ENCODE measurements around the gene GGCX. TPM values are rescaled to one million over a fixed set of nuclear protein-coding genes. Genes with fewer than 3 reads are reported as not detected.

The GGCX gene
- total and polyA plus RNA-seq, 7 donors, result 19.0 to 35.6 (median 22.3) TPM

- Histone ChIP-seq H3K9me3 (no peaks in the 10 kb centered on the region), H3K36me3 (ENCODE audit: insufficient read depth in 1 of 2, low read depth in 1 of 2) (peaks cover 6 to 84% of the 10 kb centered on the region in 2 donors), H3K27ac (peak overlapping the region; percentile 79), H3K4me1 (peaks cover 25% of the 10 kb centered on the region), H3K4me3 (no peak overlapping the region), H3K27me3 (ENCODE audit: insufficient read depth in 3 of 3, low read length in 2 of 3) (no peaks in the 10 kb centered on the region)
- TF ChIP-seq, protein P1, sequence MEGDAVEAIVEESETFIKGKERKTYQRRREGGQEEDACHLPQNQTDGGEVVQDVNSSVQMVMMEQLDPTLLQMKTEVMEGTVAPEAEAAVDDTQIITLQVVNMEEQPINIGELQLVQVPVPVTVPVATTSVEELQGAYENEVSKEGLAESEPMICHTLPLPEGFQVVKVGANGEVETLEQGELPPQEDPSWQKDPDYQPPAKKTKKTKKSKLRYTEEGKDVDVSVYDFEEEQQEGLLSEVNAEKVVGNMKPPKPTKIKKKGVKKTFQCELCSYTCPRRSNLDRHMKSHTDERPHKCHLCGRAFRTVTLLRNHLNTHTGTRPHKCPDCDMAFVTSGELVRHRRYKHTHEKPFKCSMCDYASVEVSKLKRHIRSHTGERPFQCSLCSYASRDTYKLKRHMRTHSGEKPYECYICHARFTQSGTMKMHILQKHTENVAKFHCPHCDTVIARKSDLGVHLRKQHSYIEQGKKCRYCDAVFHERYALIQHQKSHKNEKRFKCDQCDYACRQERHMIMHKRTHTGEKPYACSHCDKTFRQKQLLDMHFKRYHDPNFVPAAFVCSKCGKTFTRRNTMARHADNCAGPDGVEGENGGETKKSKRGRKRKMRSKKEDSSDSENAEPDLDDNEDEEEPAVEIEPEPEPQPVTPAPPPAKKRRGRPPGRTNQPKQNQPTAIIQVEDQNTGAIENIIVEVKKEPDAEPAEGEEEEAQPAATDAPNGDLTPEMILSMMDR (IDR thresholded peaks at IDR 0.05), result no peak
- 22 to 42% (median 25%) methylated on average over 4 of the region's 4 CpGs for WGBS, 3 donors
- DNase-seq (no peak), ATAC-seq (peak; percentile 8 to 25 (median 19))
- intact Hi-C loops (cut with DNase I), result loop anchor here in 1 of 2 donors (2.0 kb wide), 1 partner anchor 129 kb away; no protein-coding TSS in a partner anchor
These were observed 11.5 kb downstream of the GGCX start for GRCh38 chr2:85549826-85550225.

GRCh38 chr2:85549095-85549494 lies 12.2 kb downstream of the GGCX start:
- Histone ChIP-seq H3K4me1 (peaks cover 32% of the 10 kb centered on the region), H3K4me3 (no peak overlapping the region), H3K27me3 (ENCODE audit: insufficient read depth in 3 of 3, low read length in 2 of 3) (no peaks in the 10 kb centered on the region), H3K36me3 (ENCODE audit: insufficient read depth in 1 of 2, low read depth in 1 of 2) (peaks cover 6 to 84% of the 10 kb centered on the region in 2 donors), H3K27ac (peak overlapping the region; percentile 79), H3K9me3 (no peaks in the 10 kb centered on the region)
- no peak for ATAC-seq
- 80 to 87% (median 86%) methylated on average over 10 of the region's 10 CpGs for WGBS, 3 donors
- TF ChIP-seq, protein P1 (IDR thresholded peaks at IDR 0.05), result no peak
- DNase-seq, result no peak
- intact Hi-C loops (cut with DNase I), result no loop called here

GRCh38 chr2:85548608-85548900 lies 12.7 kb downstream of the GGCX start:
- H3K9me3 ChIP-seq, result no peaks in the 10 kb centered on the region
- no peak overlapping the region for H3K4me3 ChIP-seq
- H3K27ac ChIP-seq, result peak overlapping the region; percentile 79
- TF ChIP-seq, protein P1 (IDR thresholded peaks at IDR 0.05), result no peak
- WGBS, 3 donors, result 23 to 26% (median 25%) methylated on average over 2 of the region's 2 CpGs
- H3K36me3 ChIP-seq (ENCODE audit: insufficient read depth in 1 of 2, low read depth in 1 of 2), result peaks cover 3 to 84% of the 10 kb centered on the region in 2 donors
- H3K4me1 ChIP-seq, result peaks cover 35% of the 10 kb centered on the region
- H3K27me3 ChIP-seq (ENCODE audit: insufficient read depth in 3 of 3, low read length in 2 of 3), result no peaks in the 10 kb centered on the region
- peak in 3 of 4 donors; percentile 3 to 6 (median 3) for ATAC-seq
- intact Hi-C loops (cut with DNase I), result no loop called here
- no peak for DNase-seq

DNA sequence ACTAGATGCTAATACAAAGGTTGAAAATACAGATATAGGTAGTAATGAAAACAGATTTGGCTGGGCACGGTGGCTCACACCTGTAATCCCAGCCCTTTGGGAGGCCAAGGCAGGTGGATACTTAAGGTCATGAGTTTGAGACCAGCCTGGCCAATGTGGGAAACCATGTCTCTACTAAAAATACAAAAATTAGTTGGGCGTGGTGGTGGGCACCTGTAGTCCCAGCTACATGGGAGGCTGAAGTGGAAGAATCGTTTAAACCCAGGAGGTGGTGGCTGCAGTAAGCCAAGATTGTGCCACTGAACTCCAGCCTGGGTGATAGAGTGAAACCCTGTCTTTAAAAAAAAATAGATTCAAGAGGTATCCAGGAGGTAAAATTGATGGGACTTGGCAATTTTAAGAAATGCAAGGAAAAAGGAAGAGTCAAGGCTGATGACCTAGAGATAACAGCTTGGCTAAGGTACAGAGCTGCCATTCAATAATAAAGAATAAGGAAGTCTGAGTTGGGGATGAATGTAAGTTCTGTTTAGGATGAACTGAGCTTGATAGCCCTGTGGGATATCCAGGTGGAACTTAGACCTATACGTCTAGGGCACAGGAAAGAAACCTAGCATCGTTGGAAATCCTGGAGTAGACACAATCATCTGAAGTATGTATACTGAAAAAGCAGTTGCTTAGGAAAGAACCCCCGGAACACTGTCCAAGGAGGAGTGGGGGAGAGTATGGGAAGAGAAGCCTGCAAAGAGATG lies 13.3 kb downstream of the GGCX start:
- DNase-seq (no peak), ATAC-seq (peak in 2 of 4 donors; percentile 0 to 3)
- TF ChIP-seq, protein P1 (IDR thresholded peaks at IDR 0.05), result no peak
- WGBS, 3 donors, result 50 to 63% (median 57%) methylated on average over 6 of the region's 6 CpGs
- Histone ChIP-seq H3K27ac (peak overlapping the region; percentile 84), H3K27me3 (ENCODE audit: insufficient read depth in 3 of 3, low read length in 2 of 3) (no peaks in the 10 kb centered on the region), H3K4me3 (no peak overlapping the region), H3K36me3 (ENCODE audit: insufficient read depth in 1 of 2, low read depth in 1 of 2) (peaks cover 3 to 84% of the 10 kb centered on the region in 2 donors), H3K4me1 (peaks cover 40% of the 10 kb centered on the region), H3K9me3 (no peaks in the 10 kb centered on the region)
- intact Hi-C loops (cut with DNase I), result no loop called here
